C1 segment of cervical spinal cord (tissue), 14 donors: ENCODE results near the gene RNF150.
A peak's percentile ranks its signal among the peaks of the same experiment; 100 is the strongest.

Source experiments
- DNase-seq, 14 donors: peaks; one replicate each; lab custom pipeline; 2025; lab: John Stamatoyannopoulos, UW

Gene RNF150

DNA sequence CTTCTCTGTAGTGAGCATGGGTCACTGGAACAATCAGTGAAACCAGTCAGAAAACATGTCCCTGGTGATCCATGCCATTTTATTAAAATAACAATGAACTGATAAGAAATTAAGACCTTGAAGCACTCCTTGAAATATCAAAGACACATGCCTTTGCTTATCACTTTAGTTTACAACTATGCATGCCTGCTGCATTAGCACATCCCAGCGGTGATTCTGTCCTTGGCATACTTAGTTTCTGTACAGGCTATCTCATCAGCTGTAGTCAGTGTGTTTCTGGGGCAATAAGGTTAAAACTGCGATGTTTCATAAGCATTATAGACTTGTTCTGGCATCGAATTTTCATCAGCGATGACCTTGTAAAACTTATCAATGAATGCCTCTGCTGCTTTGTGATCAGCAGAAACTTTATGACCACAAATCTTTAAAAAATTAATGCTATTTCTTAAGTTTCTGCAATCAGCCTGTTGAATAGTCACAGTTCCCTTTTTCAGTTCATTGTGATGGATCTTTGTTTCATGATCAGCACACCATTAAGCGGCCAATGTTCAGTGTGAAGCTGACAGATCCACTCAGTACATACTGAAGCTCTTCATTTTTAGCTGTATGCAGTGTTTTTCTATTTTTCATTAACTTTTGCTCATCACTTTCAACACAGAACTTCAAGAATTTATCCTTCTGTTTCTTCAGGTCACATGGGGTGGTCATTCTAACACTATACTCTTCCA, 150.5 kb downstream of the RNF150 start:
- no peak for DNase-seq

DNA sequence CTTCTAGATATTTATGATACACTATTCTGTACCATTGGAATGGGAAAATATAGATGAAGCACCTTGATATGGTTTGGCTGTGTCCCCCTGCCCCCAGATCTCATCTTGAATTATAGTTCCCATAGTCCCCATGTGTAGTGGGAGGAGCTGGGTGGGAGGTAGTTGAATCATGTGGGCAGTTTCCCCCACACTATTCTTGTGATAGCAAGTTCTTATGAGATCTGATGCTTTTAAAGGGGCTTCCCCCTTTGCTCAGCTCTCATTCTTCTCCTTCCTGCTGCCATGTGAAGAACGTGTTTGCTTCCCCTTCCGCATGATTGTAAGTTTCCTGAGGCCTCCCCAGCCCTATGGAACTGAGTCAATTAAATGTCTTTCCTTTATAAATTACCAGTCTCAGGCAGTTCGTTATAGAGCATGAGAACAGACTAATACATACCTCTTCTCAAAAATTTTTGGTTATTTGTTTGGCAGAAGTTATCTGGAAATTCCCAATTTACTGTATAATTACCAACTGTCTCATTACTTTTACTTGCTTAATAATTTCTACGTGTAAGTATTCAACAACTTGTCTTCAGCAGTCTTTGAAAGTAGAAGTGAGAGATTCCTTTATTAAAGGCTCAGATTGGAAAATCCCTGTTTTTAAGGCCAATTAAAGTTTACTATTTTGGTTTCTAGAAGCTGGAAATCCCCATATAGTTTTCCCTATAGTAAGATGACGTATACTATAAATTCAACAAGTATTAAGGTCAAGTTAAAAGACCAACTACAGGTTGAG, 152.7 kb downstream of the RNF150 start:
- no peak for DNase-seq

- DNase-seq: no peak
Measured at GRCh38 chr4:140976768-140977167, 156.5 kb downstream of the RNF150 start.

DNA sequence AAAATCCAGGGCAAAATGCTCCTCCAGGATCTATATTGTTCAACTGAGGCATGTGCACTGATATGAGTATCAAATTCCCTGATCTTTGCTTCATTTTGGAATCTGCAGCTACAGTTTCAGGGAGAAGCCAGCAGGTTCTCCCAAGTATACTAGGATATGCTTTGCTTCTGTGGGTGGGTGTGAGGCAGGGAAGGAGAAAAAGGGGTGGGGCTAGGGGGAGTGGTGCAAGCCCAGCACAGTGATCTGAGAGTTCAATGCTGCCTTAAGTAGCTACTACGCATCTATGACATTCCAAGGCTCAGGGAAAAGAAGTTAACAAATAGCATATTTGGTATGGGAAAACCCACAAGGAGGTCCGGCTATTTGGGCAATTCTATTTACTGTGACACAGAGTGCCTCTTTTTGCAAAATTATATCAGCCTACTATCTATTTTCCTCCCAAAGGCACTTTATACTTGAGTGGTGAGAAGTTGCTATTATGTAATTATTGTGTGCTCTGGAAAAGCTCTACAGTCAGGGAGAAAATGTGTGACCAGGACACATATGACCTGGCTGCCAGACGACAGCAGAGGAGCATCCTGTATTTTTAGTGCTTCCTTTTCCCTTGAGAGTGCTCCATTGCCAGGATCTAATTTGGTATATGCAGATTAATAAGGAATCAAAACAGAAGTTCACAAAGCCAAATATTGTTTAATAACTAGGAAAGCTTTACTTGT, 162.0 kb downstream of the RNF150 start:
- DNase-seq: peak in 1 of 14 donors; percentile 43

- DNase-seq: no peak
Measured at GRCh38 chr4:140969296-140969695, 164.0 kb downstream of the RNF150 start.

DNA sequence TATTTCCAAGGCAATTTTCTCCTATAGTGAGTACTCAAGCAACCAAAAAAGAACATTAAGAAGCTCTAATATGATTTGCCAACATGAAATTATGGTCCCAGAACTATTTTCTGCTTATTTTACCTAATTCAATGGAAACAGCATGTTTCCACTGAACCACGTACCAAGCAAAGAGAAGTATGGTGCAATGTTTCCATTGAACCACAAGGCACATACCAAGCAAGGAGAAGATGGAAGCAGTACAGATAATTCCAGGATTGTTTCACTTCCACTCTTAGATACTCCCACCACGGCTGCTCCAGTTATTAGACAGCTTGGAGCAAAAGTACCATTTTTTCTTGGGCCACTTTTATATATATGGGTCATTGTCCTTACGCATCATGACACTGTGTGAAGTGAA, 164.9 kb downstream of the RNF150 start:
- no peak for DNase-seq

DNA sequence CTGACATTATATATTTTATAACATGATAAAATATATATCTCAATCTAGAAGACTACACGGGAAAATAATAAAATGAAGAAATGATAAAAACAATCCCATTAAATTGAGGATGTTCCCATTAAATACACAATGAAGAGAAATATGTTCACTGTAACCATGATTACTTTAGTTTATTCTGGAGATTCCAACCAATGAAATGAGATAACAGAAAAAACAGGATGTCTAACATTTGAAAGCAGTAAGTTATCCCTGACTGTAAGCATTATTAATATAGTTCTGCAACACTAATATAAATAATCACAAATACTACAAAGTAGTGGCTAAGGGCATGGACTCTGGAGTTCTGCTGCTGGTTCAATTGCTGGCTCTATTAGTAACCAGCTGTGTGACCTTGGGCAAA, 169.4 kb downstream of the RNF150 start:
- DNase-seq: no peak

DNA sequence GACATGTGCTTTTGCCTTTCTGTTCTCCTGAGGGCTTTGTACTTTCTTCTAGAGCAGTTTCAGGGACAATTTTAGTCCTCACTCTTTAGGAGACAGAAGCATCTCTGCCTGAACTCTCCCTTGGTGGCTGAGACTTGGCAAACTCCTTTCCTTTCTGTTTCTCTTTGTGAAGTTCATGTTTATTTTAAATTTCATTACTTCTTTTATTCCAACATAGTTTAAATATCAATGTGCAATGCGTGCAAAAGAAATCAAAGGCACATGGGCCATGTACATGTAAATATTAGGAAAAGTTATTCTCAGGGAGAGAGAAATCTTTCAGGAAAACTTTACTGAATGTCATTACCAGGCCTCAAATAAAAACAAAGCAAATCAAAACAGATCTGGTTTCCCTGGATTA, 177.6 kb downstream of the RNF150 start:
- DNase-seq: no peak

DNA sequence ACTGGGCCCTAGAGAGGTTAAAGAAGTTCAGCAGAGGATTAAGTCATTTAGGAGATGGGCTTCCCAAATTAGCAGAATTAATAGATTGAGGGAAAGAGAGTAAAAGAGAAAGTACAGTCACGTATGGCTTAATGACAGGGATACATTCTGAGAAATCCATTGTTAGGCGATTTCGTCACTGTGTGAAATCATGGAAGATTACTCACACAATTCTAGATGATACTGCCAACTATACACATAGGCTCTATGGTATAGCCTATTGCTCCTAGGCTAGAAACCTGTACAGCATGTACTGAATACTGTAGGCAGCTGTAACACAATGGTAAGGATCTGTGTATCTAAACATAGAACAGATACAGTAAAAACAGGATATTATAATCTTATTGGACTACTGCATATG, 180.6 kb downstream of the RNF150 start:
- no peak for DNase-seq

DNA sequence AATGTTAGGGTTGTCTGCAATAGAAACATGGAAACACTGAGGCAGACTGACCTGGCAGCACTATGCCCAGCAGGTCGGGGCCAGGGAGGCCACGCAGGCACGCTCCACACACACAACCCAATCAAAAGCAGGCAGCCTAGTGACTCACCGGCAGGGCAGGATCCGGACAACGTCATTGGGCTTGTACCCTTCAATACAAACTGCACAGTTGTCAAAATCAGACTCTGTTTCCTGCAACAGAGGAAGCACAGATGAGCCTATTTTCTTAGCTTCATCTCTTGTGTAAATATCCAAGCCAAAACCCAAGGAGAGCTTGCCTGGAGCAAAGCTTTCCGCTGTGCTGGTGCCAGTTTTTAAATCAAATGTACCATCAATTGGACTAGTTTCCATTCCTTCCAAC, 185.8 kb downstream of the RNF150 start:
- peak in 2 of 14 donors; percentile 14 to 83 for DNase-seq

DNA sequence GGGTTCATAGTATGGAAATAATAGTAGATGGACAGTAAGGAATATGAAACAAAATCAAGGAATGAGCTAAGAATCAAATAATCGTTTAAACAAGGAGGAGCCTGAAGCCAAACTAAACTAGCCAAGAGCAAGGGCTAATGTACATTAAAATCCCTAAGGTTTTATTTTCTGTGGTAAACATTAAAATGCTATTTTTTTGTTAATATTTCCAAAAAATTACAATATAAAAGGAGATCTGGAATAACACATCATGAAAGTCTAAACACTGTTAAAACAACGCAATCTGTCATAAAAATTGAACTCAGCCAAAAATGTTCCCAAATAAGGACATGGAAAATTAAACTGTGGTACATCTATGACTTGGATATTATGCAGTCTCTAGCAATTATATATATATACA, 188.2 kb downstream of the RNF150 start:
- DNase-seq: no peak

- no peak for DNase-seq
Measured at GRCh38 chr4:140944572-140944971, 188.7 kb downstream of the RNF150 start.

DNA sequence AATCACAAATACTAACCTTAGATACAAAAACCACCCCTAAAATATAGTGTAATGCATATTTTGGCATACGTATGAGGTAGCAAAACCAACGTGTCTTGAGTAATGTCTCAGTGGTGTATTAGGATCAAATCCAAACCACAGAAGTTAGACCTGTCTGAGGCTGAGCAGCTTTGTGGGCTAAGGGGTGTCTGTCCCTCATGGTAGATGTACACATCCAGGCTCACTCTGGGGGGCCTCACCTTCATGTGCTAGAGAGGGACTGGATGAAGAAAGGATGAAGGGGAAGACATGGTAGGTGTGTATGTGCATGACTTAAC, 189.1 kb downstream of the RNF150 start:
- no peak for DNase-seq

DNA sequence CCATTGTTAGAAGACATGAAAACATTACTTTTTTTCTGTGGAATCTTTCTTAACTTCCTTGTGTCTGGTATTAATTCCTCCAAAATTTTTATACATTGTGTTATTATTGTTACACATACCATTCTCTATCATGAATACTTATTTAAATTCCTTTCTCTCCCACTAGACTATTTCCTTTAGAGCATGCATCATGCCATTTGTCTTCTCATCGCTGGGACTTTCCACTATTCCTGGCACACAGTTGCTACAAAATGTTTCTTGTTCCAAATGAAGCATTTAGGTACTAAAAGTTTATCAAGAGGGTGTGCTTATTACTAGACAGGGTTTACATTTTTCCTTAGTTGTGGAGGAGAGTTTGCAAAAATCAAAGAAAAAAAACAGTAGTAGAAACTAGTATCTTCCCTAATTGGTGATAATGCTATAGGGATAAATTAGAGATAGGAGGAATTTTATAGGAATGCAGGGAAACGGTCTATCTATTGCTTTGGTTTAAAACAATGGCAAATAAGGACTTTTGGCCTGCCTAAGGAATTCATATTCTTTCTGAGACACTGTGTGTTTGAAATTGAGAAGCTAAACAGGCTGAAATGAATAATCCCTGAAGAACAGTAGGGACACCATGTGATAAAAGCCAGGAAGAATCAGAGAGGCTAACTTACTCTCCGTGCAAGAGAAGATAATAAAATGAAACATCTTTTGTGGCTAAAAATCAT, 189.6 kb downstream of the RNF150 start:
- no peak for DNase-seq

DNA sequence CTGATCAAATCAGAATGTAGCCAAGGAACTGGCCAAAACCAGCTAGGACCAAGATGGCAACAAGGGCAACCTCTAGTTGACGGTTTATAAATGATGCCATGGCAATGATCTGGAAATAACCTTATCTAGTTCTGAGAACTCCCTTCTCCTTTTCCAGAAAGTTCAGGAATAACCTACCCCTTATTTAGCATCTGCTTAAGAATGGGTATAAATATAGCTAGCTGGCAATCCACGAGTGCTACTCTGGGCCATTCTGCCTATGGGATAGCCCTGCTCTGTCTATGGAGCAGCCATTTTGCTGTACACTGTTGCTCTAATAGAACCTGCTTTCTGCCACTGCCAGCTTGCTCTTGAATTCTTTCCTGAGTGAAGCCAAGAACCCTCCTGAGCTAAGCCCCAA, 192.7 kb downstream of the RNF150 start:
- no peak for DNase-seq

DNA sequence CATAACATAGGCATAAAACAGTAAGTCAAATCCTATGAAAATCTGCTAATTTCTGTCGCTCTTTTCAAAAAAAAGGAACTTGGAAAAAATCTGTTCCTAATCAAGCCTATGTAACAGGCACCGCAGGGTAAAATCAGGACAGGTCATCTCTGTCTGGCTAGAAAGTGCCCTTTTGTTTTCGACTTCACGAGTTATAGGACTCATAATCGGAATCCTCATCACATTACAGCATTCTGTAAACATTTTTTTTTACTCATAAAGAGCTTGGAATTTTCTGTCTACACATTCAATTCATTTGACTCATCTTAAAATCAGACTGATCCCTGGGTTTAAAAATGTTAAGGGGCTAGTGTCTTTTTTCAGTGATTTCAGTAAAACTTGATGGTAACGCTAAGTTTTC, 195.4 kb downstream of the RNF150 start:
- no peak for DNase-seq

DNA sequence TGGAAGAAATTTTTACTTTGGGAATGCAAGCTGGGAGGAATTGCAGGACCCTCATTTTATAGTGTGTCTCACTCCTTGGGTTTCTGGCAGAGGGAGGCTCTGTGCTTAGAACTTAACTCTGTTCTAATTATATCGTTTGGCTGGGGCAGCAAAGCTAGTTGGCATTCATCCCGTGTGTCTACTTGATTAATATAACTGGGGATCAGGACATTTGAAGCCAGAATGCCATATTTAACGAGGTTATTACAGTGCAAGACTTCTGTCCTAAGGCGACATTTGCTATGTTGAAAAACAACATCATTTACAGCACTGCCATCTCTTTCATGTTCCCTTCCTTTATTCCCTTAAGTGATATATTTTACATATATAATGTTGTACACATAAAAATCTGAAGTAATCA, 198.0 kb downstream of the RNF150 start:
- peak in 1 of 14 donors; percentile 74 for DNase-seq

DNA sequence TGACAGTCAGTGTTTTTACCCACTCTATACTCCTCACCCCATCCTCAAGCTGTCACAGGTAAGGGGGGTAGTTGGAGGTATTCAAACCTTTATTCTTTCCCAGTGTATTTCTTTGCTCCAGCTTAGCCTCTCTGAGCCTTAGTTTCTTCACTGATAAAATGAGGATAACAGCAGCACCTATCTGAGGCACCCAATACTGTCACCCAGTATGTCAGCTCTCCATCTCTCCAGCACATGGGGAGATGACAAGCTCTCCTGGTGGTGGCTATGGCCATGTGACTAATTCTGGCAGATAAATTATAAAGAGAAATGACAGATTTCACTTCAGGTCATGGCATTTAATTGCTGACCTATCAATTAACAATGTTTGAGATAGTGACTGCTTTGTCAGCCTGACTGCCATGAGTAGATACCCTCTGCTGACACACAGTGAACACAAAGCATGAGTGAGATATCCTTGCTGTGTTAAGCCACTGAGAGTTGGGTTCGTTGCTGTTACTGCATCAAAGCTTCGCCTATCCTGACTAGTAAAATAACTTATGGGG, 200.7 kb downstream of the RNF150 start:
- no peak for DNase-seq

- DNase-seq: peak in 1 of 14 donors; percentile 16
Measured at GRCh38 chr4:140931911-140932310, 201.4 kb downstream of the RNF150 start.

- peak in 1 of 14 donors; percentile 94 for DNase-seq
Measured at GRCh38 chr4:140930557-140930956, 202.7 kb downstream of the RNF150 start.

- DNase-seq: no peak
Measured at GRCh38 chr4:140930011-140930410, 203.3 kb downstream of the RNF150 start.

- DNase-seq: no peak
Measured at GRCh38 chr4:140928880-140929279, 204.4 kb downstream of the RNF150 start.
